ENCODE measurements around the gene RGS7. TPM values are rescaled to one million over a fixed set of nuclear protein-coding genes. Genes with fewer than 3 reads are reported as not detected.
"Not testable (repeated sequence)": the region's sequence is repeated elsewhere in the genome, so short reads cannot be mapped to it uniquely, and the experiment has no call there.

The RGS7 gene
- total and polyA plus RNA-seq, 2 of the 8 experiments (the other 6 are each of a cell fraction or from before 2014, with no cell fraction given) = 1.6 to 3.0 TPM

- H2AK5ac ChIP-seq (ENCODE audit: low read depth, low read length); H3K4me3 ChIP-seq (ENCODE audit: extremely low read depth in 1 of 4, insufficient read depth in 2 of 4, low read depth in 3 of 4, low read length in 4 of 4); H2BK20ac ChIP-seq (ENCODE audit: low read length); H2BK5ac ChIP-seq (ENCODE audit: low read depth, low read length); H3K18ac ChIP-seq (ENCODE audit: extremely low read depth, low read length); H2BK12ac ChIP-seq (ENCODE audit: low read depth, low read length); H4K5ac ChIP-seq (ENCODE audit: insufficient read length, low read depth, low read length); POLR2A ChIA-PET (ENCODE audit: partially characterized antibody); H3K79me2 ChIP-seq (ENCODE audit: control insufficient read depth in 1 of 2, insufficient read depth in 2 of 2, low read length in 2 of 2); H2BK120ac ChIP-seq (replicated peaks; ENCODE audit: low read depth, low read length); H3K14ac ChIP-seq (ENCODE audit: insufficient read length); H4K8ac ChIP-seq (ENCODE audit: extremely low read depth, insufficient read depth, low read length); H3K9ac ChIP-seq (replicated peaks in 1 of 4; ENCODE audit: extremely low read depth in 1 of 4, low read depth in 3 of 4, low read length in 3 of 4); H3K23me2 ChIP-seq (ENCODE audit: low read depth, low read length); H3K27ac ChIP-seq (ENCODE audit: low read depth, low read length); H3K27me3 ChIP-seq (replicated peaks in 1 of 4; ENCODE audit: control insufficient read depth in 3 of 4, extremely low read depth in 1 of 4, insufficient read depth in 3 of 4, low read length in 3 of 4); H3K79me1 ChIP-seq (ENCODE audit: low read depth, low read length); H3K4me1 ChIP-seq (replicated peaks in 1 of 4; ENCODE audit: control insufficient read depth in 3 of 4, insufficient read depth in 4 of 4, low read length in 3 of 4); DNase-seq (ENCODE audit: low read depth in 1 of 2, low spot score in 2 of 2); H2BK15ac ChIP-seq (ENCODE audit: low read length); FAIRE-seq; H4K20me1 ChIP-seq (replicated peaks in 1 of 2; ENCODE audit: control insufficient read depth in 1 of 2, insufficient read depth in 2 of 2, low read length in 2 of 2); H3K56ac ChIP-seq (replicated peaks; ENCODE audit: insufficient read length, low read depth, low read length); H4K91ac ChIP-seq (replicated peaks; ENCODE audit: insufficient read length, low read length); H3K9me3 ChIP-seq (ENCODE audit: insufficient read depth in 2 of 2, low read depth in 1 of 2, low read length in 1 of 2); H3K23ac ChIP-seq (ENCODE audit: insufficient read length); H2AFZ ChIP-seq (ENCODE audit: low read length); H3K36me3 ChIP-seq (ENCODE audit: control insufficient read depth in 2 of 4, insufficient read depth in 4 of 4, low read length in 3 of 4); H3K4me2 ChIP-seq (ENCODE audit: insufficient read depth in 1 of 2, low read depth in 2 of 2, low read length in 2 of 2); H3K4ac ChIP-seq (replicated peaks; ENCODE audit: insufficient read length, low read depth, low read length): not testable (repeated sequence)
- CTCF ChIA-PET (ENCODE audit: partially characterized antibody) = interaction anchor here (0.6 kb wide), 1 partner anchor 66 kb away, joined by 5 read pairs; no protein-coding TSS in a partner anchor
- WGBS, 2 experiments (ENCODE audit: extremely low coverage in 1 of 2, insufficient coverage in 1 of 2, insufficient read length in 1 of 2, insufficient replicate concordance in 2 of 2, low coverage in 1 of 2, low lambda C conversion rate in 2 of 2, missing lambda C conversion rate in 1 of 2) = 83% methylated on average over 4 of the region's 4 CpGs; no CpG with 5 or more reads in 1 of the 2 experiments
Observed at GRCh38 chr1:241222813-241223212, 134.2 kb downstream of the RGS7 start.
